GM19099 (cell line): Measurements from ENCODE around the gene MYO18A.

Experiments
- POLR2A ChIP-seq: IDR thresholded peaks from 3 replicates; pipeline ENCODE4 v1.6.1; 2011; ENCODE audit warnings: low read depth; ENCODE audit not compliant: insufficient read length; ENCODE audit errors: extremely low read depth

MYO18A gene

GRCh38 chr17:29058391-29058790, 121.8 kb downstream of the MYO18A start:
- no peak for TF ChIP-seq POLR2A

- no peak for TF ChIP-seq POLR2A
These were observed 122.8 kb downstream of the MYO18A start for GRCh38 chr17:29057361-29057760.

- TF ChIP-seq POLR2A = no peak
These were observed 125.4 kb downstream of the MYO18A start for GRCh38 chr17:29054835-29055234.

GRCh38 chr17:29051731-29052130, 128.5 kb downstream of the MYO18A start:
- no peak for TF ChIP-seq POLR2A

GRCh38 chr17:29051194-29051593, 129.0 kb downstream of the MYO18A start:
- no peak for TF ChIP-seq POLR2A

GRCh38 chr17:29050176-29050575, 130.0 kb downstream of the MYO18A start:
- no peak for TF ChIP-seq POLR2A

GRCh38 chr17:29049541-29050145, 130.6 kb downstream of the MYO18A start:
- TF ChIP-seq POLR2A = no peak

- no peak for TF ChIP-seq POLR2A
These were observed 131.5 kb downstream of the MYO18A start for GRCh38 chr17:29048440-29049368.

GRCh38 chr17:29046473-29046839, 133.7 kb downstream of the MYO18A start:
- TF ChIP-seq POLR2A = no peak

- TF ChIP-seq POLR2A = no peak
These were observed 134.3 kb downstream of the MYO18A start for GRCh38 chr17:29045734-29046472.

- no peak for TF ChIP-seq POLR2A
These were observed 135.2 kb downstream of the MYO18A start for GRCh38 chr17:29045026-29045425.

GRCh38 chr17:29043539-29044145, 136.6 kb downstream of the MYO18A start:
- TF ChIP-seq POLR2A = no peak

GRCh38 chr17:29042679-29043538, 137.3 kb downstream of the MYO18A start, which contains the start of gene PIPOX:
TSS of gene PIPOX (plus strand) at chr17:29043141. CDS start at chr17:29043226, 85 bp downstream.
- TF ChIP-seq POLR2A = no peak

- TF ChIP-seq POLR2A = no peak
These were observed 138.0 kb downstream of the MYO18A start for GRCh38 chr17:29042026-29042678.
